H1 (cell line): ENCODE results near the gene SLC35G6. TPM values are rescaled to one million over a fixed set of nuclear protein-coding genes. Genes with fewer than 3 reads are reported as not detected.

Experiments
- CTBP2 ChIP-seq: IDR thresholded peaks from 2 replicates; pipeline ENCODE4 v1.7.0; 2011; ENCODE audit warnings: borderline replicate concordance, mild to moderate bottlenecking, moderate library complexity, mixed read lengths, low read length; ENCODE audit not compliant: insufficient read depth, insufficient read length
- CTCF ChIP-seq, 3 experiments: IDR thresholded peaks; 1 replicate in 2 of 3; 2 replicates in 1 of 3; pipeline versions ENCODE4 v1.5.1 to v1.6.1; 2011; ENCODE audit warnings: low read length in 3 of 3, mild to moderate bottlenecking in 3 of 3, inconsistent platforms in 2 of 3, low read depth in 1 of 3, moderate library complexity in 1 of 3; ENCODE audit not compliant: insufficient read depth in 1 of 3; ENCODE audit errors: control extremely low read depth in 1 of 3
- POLR2AphosphoS5 ChIP-seq: IDR thresholded peaks from 2 replicates; pipeline ENCODE4 v1.6.1; 2011; ENCODE audit warnings: low read depth, low read length
- RAD21 ChIP-seq, 2 experiments: IDR thresholded peaks in 1 of 2; conservative IDR thresholded peaks in 1 of 2; 2 replicates each; pipeline ENCODE4 v1.6.1; 2011; ENCODE audit warnings: low read depth in 2 of 2, low read length in 2 of 2, improper control_type of control experiment in 1 of 2, inconsistent platforms in 1 of 2, mild to moderate bottlenecking in 1 of 2, moderate library complexity in 1 of 2
- SIN3A ChIP-seq, 2 experiments: IDR thresholded peaks in 1 of 2; conservative IDR thresholded peaks in 1 of 2; 2 replicates each; pipeline ENCODE4 v1.6.1; 2011 to 2012; ENCODE audit warnings: low read length in 2 of 2, improper control_type of control experiment in 1 of 2, low read depth in 1 of 2, mild to moderate bottlenecking in 1 of 2
- ZNF274 ChIP-seq: IDR thresholded peaks from 2 replicates; pipeline ENCODE4 v1.7.0; 2012; ENCODE audit warnings: low read length, borderline replicate concordance; ENCODE audit errors: extremely low read depth
- polyA plus RNA-seq, 7 experiments: library from polyadenylated mRNA; depleted of rRNA in 3 of 7; stranded (reverse) in 5 of 7; unstranded in 2 of 7; fragments of >200 nt in 5 of 7; fragments of 200-250 nt in 2 of 7; gene quantifications; 1 replicate in 5 of 7; 2 replicates in 1 of 7; 4 replicates in 1 of 7; pipeline versions ENCODE4 v1.2.1 to v1.2.3, GENCODE V29; 2011 to 2013; ENCODE audit warnings: missing spikeins in 2 of 7, mixed read lengths in 2 of 7
- total RNA-seq: library from RNA; stranded (reverse); fragmentation: NEBNext Ultra II Directional; extraction: Animal tissue kit (Norgen Biotek cat#: 25700); gene quantifications from 2 replicates; pipeline ENCODE4 v1.2.1, GENCODE V29; 2021

The SLC35G6 gene
- total and polyA plus RNA-seq, 2 of the 8 experiments (the other 6 are each of a cell fraction or from before 2014, with no cell fraction given), result 0.05 TPM; not detected in 1

- TF ChIP-seq RAD21 (IDR thresholded peaks at IDR 0.05 in 1 of 2, conservative IDR thresholded peaks at IDR 0.05 in 1 of 2; ENCODE audit: low read depth in 2 of 2, low read length in 2 of 2) (no peak), CTCF (IDR thresholded peaks at IDR 0.05; ENCODE audit: control extremely low read depth in 1 of 3, insufficient read depth in 1 of 3, low read depth in 1 of 3, low read length in 3 of 3) (no peak), ZNF274 (no peak), SIN3A (conservative IDR thresholded peaks at IDR 0.05 in 1 of 2, IDR thresholded peaks at IDR 0.05 in 1 of 2; ENCODE audit: low read depth in 1 of 2, low read length in 2 of 2) (no peak), POLR2AphosphoS5 (no peak), CTBP2 (no peak)
These were observed 21.1 kb downstream of the SLC35G6 start (continued) for GRCh38 chr17:7502171-7502847.
